Natural killer cell (primary cell): ENCODE data around the gene ARHGEF11. TPM values are rescaled to one million over a fixed set of nuclear protein-coding genes. Genes with fewer than 3 reads are reported as not detected.

Experiments
- ATAC-seq, 3 donors: fragments of 150-1000 bp in 2 of 3; fragments of 200-7000 bp in 1 of 3; cut with Tn5 transposase; 1 replicate in 1 of 3; 2 replicates in 2 of 3; pipeline ENCODE4 v1.10.0; 2021; ENCODE audit warnings: mild to moderate bottlenecking in 2 of 3, moderate library complexity in 2 of 3
- DNase-seq, 2 donors: peaks; one replicate each; pipeline versions ENCODE4 v3.0.0 to v3.0.0-alpha.2; 2013 to 2021; ENCODE audit warnings: mixed read lengths in 1 of 2
- H3K27ac ChIP-seq: one replicate; pipeline ENCODE4 v1.5.1; 2013; ENCODE audit warnings: mild to moderate bottlenecking, low read length
- H3K27me3 ChIP-seq: one replicate; pipeline ENCODE4 v1.6.1; 2013; ENCODE audit warnings: low read length; ENCODE audit not compliant: control insufficient read depth, insufficient read depth
- H3K36me3 ChIP-seq: one replicate; pipeline ENCODE4 v1.6.1; 2013; ENCODE audit warnings: low read length; ENCODE audit not compliant: control insufficient read depth, insufficient read depth
- H3K4me1 ChIP-seq: one replicate; pipeline ENCODE4 v1.6.1; 2013; ENCODE audit warnings: low read length; ENCODE audit not compliant: control insufficient read depth, insufficient read depth
- H3K4me3 ChIP-seq: one replicate; pipeline ENCODE4 v1.5.1; 2013; ENCODE audit warnings: low read length
- H3K9me3 ChIP-seq: one replicate; pipeline ENCODE4 v1.6.1; 2013; ENCODE audit warnings: low read length; ENCODE audit not compliant: control insufficient read depth, insufficient read depth
- H3K27ac Mint-ChIP-seq, 2 donors: one replicate each; pipeline ENCODE4 v1.8.0; 2022; ENCODE audit warnings: mild to moderate bottlenecking in 2 of 2, mixed read lengths in 2 of 2, moderate library complexity in 1 of 2
- H3K27me3 Mint-ChIP-seq, 2 donors: one replicate each; pipeline ENCODE4 v1.8.0; 2022; ENCODE audit warnings: low read depth in 2 of 2, mixed read lengths in 2 of 2
- H3K36me3 Mint-ChIP-seq: one replicate; pipeline ENCODE4 v1.8.0; 2022; ENCODE audit warnings: mixed read lengths
- H3K4me1 Mint-ChIP-seq, 2 donors: one replicate each; pipeline ENCODE4 v1.8.0; 2022; ENCODE audit warnings: mixed read lengths in 2 of 2
- H3K4me3 Mint-ChIP-seq: one replicate; pipeline ENCODE4 v1.8.0; 2022; ENCODE audit warnings: mild to moderate bottlenecking, moderate library complexity, mixed read lengths
- H3K9me3 Mint-ChIP-seq, 2 donors: one replicate each; pipeline ENCODE4 v1.8.0; 2022; ENCODE audit warnings: mixed read lengths in 2 of 2
- WGBS: methylation state at CpG from one replicate; pipeline ENCODE4 v1.1.7; 2013; ENCODE audit warnings: missing lambda C conversion rate; ENCODE audit not compliant: insufficient coverage; 5-methylcytosine and 5-hydroxymethylcytosine counted together
- intact Hi-C: fragments of 100-400 bp; cut with micrococcal nuclease; formaldehyde crosslinking; loops from one replicate; pipeline ENCODE4 v1.14.2; 2022
- total RNA-seq, 4 donors: library from RNA; stranded (reverse); fragments of 120-200 nt in 1 of 4; gene quantifications; one replicate each; pipeline versions ENCODE4 v1.2.3 to v1.2.4, GENCODE V29; 2013 to 2022
- TF ChIP-seq, protein P1 (sequence below): fragments of 200-600 bp; IDR thresholded peaks from one replicate; pipeline ENCODE4 v1.8.0; 2022; ENCODE audit warnings: antibody characterized with exemption

Gene ARHGEF11
- total RNA-seq, 3 donors from 2014 or later (not counting 1 experiment from before 2014, with no cell fraction given): 1.7 to 2.8 (median 2.4) TPM

DNA sequence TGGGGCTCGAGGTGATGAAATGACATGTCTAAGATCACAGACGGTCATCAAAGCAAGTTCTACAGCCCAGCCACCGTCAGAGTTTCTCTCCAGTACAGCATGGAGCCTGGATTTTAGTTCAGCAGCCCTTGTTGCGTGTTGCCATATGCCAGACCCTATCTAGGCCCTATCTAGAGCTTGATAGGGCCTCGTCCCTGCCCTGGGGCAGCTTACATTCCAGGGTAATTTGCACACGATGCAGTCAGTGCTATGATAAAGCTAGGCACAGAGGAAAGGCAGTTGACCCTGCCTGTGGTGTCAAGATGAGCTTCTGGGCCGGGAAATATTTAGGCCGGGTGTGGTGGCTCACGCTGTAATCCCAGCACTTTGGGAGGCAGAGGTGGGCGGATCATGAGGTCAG, 35.2 kb upstream of the ARHGEF11 start:
- H3K27ac ChIP-seq: no peak overlapping the region
- intact Hi-C loops: no loop called here

DNA sequence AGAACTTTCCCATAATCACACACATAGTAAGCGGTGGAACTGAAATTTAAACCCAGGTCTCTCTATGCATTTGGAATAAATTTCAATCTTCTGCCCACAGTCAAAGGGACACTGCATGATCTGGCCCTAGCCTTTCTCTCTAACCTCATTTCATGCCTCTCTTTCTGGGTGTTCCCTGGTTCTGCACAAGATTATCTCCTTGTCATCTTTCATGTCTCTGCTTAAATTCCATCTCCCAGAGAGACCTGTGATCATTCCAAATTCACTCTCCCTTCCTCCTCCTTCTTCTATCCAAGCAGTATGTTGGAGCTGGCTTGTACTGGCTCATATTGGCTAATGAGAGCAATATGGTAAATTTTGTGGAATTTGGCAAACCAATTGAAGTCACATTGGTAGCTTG, 31.9 kb upstream of the ARHGEF11 start:
- intact Hi-C loops: no loop called here
- H3K4me1 ChIP-seq: peaks cover 5% of the 10 kb centered on the region
- H3K4me3 Mint-ChIP-seq: no peak overlapping the region
- H3K27ac ChIP-seq: no peak overlapping the region
- ATAC-seq: no peak
- TF ChIP-seq, protein P1, sequence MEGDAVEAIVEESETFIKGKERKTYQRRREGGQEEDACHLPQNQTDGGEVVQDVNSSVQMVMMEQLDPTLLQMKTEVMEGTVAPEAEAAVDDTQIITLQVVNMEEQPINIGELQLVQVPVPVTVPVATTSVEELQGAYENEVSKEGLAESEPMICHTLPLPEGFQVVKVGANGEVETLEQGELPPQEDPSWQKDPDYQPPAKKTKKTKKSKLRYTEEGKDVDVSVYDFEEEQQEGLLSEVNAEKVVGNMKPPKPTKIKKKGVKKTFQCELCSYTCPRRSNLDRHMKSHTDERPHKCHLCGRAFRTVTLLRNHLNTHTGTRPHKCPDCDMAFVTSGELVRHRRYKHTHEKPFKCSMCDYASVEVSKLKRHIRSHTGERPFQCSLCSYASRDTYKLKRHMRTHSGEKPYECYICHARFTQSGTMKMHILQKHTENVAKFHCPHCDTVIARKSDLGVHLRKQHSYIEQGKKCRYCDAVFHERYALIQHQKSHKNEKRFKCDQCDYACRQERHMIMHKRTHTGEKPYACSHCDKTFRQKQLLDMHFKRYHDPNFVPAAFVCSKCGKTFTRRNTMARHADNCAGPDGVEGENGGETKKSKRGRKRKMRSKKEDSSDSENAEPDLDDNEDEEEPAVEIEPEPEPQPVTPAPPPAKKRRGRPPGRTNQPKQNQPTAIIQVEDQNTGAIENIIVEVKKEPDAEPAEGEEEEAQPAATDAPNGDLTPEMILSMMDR: no peak
- no peak for DNase-seq
- no peaks in the 10 kb centered on the region for H3K36me3 ChIP-seq
- peaks cover 4 to 6% of the 10 kb centered on the region in 2 donors for H3K4me1 Mint-ChIP-seq
- no peaks in the 10 kb centered on the region for H3K9me3 Mint-ChIP-seq
- 95% methylated on average over 1 of the region's 1 CpG for WGBS
- H3K4me3 ChIP-seq: no peak overlapping the region
- H3K36me3 Mint-ChIP-seq: no peaks in the 10 kb centered on the region
- H3K27me3 Mint-ChIP-seq: peaks cover 24 to 28% of the 10 kb centered on the region in 2 donors
- no peaks in the 10 kb centered on the region for H3K27me3 ChIP-seq
- no peaks in the 10 kb centered on the region for H3K9me3 ChIP-seq
- no peak overlapping the region for H3K27ac Mint-ChIP-seq

More for the DNA sequence above, 35.2 kb upstream of the ARHGEF11 start:
- Histone ChIP-seq H3K4me3 (no peak overlapping the region), H3K9me3 (no peaks in the 10 kb centered on the region), H3K36me3 (no peaks in the 10 kb centered on the region), H3K4me1 (no peaks in the 10 kb centered on the region), H3K27me3 (no peaks in the 10 kb centered on the region)
- DNase-seq: no peak
- TF ChIP-seq, protein P1: no peak
- peaks cover 13 to 24% of the 10 kb centered on the region in 2 donors for H3K27me3 Mint-ChIP-seq
- ATAC-seq: no peak
- H3K27ac Mint-ChIP-seq: no peak overlapping the region
- H3K36me3 Mint-ChIP-seq: no peaks in the 10 kb centered on the region
- H3K9me3 Mint-ChIP-seq: no peaks in the 10 kb centered on the region
- H3K4me3 Mint-ChIP-seq: no peak overlapping the region
- whole genome bisulfite sequencing: 85% methylated on average over 10 of the region's 10 CpGs
- no peaks in the 10 kb centered on the region for H3K4me1 Mint-ChIP-seq

DNA sequence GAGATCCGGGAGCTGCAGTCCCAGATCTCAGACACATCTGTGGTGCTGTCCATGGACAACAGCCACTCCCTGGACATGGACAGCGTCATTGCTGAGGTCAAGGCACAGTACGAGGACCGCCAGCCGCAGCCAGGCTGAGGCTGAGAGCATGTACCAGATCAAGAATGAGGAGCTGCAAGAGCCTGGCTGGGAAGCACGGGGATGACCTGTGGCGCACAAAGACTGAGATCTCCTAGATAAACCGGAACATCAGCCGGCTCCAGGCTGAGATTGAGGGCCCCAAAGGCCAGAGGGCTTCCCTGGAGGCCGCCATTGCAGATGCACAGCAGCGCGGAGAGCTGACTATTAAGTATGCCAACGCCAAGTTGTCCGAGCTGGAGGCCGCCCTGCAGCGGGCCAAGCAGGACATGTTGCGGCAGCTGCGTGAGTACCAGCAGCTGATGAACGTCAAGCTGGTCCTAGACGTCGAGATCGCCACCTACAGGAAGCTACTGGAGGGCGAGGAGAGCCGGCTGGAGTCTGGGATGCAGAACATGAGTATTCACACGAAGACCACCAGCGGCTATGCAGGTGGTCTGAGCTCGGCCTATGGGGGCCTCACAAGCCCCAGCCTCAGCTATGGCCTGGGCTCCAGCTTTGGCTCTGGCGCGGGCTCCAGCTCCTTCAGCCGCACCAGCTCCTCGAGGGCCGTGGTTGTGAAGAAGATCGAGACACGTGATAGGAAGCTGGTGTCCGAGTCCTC, 28.6 kb upstream of the ARHGEF11 start:
- H3K27me3 Mint-ChIP-seq: peaks cover 22 to 24% of the 10 kb centered on the region in 2 donors
- Histone ChIP-seq H3K9me3 (no peaks in the 10 kb centered on the region), H3K27ac (no peak overlapping the region), H3K36me3 (no peaks in the 10 kb centered on the region), H3K4me3 (no peak overlapping the region), H3K4me1 (peaks cover 5% of the 10 kb centered on the region), H3K27me3 (no peaks in the 10 kb centered on the region)
- TF ChIP-seq, protein P1: peak; percentile 21
- intact Hi-C loops: no loop called here
- no peak overlapping the region for H3K4me3 Mint-ChIP-seq
- no peaks in the 10 kb centered on the region for H3K9me3 Mint-ChIP-seq
- peaks cover 4 to 6% of the 10 kb centered on the region in 2 donors for H3K4me1 Mint-ChIP-seq
- 33% methylated on average over 35 of the region's 35 CpGs for WGBS
- no peak overlapping the region for H3K27ac Mint-ChIP-seq
- DNase-seq: peak in 1 of 2 donors; percentile 51
- H3K36me3 Mint-ChIP-seq: no peaks in the 10 kb centered on the region
- no peak for ATAC-seq
